HG03045 (cell line): ENCODE data around the gene MICAL1.
"Not testable (repeated sequence)": the region's sequence is repeated elsewhere in the genome, so short reads cannot be mapped to it uniquely, and the experiment has no call there.

Source experiments
- ATAC-seq: cut with Tn5 transposase; IDR thresholded peaks from one replicate; pipeline ENCODE4 v1.9.1; 2021; ENCODE audit warnings: mild to moderate bottlenecking, moderate library complexity; ENCODE audit not compliant: unreplicated experiment

MICAL1 gene

DNA sequence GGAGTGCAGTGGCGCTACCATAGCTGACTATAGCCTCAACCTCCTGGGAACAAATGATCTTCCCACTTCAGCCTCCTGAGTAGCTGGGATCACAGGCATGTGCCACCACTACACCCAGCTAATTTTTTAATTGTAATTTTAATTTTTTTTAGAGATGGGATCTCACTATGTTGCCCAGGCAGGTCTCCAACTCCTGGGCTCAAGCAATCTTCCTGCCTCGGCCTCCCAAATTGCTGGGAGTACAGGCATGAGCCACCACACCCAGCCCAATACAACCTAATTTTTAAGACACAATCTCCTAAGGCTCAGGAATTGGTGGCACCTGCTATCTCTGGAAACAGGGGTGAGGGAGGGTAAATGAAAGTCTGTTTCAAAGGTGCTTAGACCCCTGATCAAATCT lies 21.6 kb upstream of the MICAL1 start:
- no peak for ATAC-seq

DNA sequence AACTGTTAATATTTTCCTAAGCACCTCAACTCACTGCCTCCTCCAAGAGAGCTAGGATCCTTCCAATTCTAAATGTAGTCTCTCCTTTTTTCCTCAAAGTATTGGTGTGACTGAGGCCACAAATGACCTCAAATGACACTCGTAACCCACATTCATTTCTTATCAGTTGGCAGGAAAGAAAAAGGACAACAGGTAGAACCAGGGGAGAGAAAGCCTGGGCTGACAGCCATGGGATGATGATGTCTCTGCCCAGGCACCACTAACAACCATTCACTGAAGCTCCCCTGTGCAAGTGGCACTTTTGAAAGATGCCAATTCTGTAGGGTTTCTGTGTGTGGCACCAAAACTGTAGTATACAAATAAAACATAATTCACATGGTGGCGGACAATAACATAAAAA lies 20.1 kb upstream of the MICAL1 start:
- no peak for ATAC-seq

DNA sequence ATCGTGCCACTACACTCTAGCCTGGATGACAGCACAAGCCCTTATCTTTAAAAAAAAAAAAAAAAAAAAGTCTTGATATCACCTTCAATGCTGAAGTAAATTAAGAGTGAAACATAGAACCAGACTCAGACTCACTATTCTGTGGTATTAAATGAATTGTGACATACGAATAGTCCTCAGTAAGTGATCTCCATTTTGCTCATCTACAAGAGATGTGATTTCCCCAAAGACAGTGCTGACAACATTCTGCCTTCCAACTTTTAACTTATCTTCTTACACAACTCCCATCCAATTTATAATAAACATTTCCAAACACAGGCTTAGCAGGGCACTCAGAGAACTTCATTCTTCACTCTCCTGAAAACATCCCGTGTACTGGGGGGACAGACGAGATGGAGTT lies 19.4 kb upstream of the MICAL1 start:
- ATAC-seq: no peak

DNA sequence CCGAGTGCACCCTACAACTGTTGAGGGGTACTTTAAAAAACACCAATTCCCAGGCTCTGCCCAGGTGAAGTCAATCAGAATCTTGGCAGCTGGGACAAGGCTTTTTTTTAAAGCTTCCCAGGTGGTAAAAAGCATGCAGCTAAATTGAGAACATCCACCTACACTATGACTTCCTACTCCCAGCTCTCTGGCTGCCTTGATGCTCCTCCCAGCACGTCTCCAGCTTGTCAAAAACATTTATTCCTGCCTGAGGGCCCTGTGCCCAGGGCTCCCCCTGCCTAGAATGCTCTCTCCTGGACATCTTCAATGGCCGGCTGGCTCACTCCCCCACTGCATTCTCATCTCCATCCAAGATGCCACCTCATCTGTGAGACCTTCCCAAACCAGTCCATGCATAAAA lies 17.5 kb upstream of the MICAL1 start:
- ATAC-seq: no peak

DNA sequence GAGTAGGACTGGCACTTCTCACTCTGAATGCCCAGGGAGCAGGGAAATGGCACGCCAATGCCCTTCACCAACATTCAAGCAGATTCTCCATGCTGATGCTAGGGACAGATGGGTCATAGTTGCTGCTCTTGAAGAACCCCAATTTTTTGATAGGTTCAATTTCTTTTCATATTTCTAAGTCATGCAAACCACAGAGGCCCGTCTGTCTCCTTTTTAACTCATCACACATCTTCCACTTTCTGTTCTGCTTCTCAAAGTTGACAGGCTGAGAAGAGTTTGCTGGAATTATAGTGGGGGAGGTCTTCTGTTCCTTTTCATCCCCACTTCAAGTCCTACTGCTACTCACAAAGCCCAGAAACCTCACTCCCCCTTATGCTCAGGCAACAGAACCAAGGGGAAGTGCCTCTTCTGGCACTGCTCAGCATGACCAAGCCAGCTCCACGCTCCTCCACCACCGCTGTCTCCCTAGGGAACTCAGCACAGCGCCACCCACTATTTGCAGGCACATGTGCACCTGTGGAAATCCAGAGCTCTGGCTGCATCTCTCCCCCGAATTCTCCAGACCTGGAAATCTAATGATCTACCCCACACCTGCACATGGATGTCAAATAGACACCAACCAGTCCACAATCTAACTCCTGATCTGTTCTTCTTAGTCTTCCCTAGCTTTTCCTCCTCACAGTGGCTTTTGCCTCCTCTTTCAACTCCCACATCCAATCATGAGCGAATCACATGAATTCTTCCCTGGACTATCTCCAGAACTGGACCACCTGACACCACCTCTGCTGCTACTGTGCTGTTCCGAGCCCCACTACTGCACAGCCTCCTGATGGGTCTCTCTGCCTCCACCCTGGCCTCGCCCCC lies 16.8 kb upstream of the MICAL1 start:
- peak; percentile 70 for ATAC-seq

DNA sequence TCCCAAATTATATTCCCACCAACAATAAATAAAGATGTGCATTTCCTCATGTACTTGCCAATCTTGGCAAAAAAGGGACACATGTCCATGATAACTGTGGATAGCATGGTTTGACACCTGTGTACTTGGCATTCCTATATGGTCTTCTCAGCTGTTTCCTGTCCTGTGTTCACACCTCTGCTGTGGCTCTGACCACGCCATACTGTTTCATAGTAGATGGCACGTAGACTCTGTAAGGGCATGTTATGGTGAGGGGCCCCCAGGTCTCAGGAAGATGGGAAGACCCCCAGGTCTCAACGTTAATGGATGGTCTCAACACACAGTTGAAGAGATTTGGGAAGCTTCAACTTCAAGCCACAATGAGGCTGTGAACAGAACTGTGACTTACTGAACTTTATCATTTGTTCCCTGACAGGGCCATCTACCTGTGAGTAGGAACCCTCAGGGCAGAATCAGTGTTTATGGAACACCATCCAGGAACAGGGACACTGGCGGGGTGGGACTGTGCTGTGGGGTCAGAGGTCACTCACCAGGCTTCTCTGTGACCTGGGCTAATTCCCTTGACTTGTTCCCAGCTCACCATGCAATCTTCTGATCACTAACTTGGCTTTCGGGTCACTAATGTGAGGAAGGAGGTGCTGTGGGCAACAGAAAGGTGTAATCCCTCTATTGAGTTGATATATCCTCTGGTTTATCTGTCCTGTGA lies 15.7 kb upstream of the MICAL1 start:
- no peak for ATAC-seq

DNA sequence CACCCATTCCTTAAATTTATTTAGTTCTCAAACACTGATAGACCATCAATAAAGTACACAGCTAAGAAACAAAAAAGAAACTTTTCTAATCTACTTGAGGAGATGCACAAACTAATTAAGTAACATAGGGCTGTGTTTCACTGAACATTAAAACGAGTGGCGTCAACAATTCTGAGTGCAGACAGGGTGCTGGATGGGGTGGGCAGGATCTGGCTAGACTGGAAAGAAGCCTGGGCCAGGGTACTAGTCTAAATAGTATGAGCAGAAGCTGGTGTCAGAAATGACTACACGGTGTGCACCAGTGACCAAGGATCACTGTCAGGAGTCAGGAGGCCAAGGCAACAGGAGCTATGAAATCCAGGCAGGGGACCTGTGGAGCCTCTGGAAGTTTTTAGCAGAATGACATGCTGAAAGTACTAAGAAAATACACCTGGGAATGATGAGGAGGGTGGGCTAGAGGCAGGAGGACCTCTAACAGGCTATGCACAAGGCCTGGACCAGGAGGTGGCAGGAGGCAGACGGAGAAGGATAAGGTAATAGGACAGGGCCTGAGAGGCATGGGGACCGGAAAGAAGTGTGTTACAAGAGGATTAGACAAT lies 14.1 kb upstream of the MICAL1 start:
- no peak for ATAC-seq

DNA sequence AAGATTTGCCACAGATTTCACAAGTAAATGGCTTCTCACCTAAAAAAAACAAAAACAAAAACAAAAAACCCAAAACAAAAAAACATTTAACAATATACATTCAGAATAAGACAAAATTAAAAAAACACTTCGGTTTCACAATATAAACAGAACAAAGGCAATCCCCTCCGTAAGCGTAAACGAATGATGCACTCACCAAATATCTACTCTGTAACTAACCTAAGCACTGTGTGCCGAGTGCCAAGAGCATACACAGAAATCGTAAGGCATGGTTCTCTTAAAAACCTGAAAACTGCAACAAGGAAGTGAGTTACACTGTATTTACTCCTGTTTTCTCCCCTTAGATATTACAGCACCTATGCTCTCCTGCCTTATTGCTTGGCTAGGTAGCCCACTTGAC lies 12.1 kb upstream of the MICAL1 start:
- no peak for ATAC-seq

DNA sequence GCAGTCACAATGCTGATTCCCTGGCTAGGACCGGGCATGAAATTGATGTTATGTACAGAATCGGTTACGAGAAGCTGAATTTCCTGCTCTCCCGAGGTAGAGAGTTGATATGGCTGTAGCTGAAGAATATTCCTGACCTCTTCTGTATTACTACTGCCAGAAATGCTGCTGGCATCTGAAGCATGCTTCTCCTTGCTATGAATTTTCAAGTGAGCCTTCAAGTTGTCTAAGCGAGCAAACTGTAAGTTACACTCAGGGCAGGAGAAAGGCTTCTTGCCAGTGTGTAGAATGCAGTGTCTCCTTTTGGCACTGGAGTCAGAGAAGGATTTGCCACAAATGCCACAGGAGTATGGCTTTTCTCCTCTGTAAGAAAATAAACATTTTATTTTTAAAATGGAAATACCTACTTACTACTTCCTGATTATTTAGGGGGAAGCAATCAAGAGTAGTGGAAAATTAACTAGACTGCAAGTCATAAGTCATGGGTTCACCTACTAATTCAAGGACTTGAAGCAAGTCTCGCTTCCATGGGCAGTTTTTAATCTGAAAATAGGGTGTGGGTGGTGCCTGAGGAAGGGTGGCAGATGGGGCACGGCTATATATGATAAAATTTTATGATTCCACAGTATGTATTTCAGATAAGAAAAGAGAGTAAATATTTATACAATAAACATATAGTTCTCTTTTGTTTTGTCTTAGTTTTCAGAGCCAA lies 10.8 kb upstream of the MICAL1 start:
- no peak for ATAC-seq

DNA sequence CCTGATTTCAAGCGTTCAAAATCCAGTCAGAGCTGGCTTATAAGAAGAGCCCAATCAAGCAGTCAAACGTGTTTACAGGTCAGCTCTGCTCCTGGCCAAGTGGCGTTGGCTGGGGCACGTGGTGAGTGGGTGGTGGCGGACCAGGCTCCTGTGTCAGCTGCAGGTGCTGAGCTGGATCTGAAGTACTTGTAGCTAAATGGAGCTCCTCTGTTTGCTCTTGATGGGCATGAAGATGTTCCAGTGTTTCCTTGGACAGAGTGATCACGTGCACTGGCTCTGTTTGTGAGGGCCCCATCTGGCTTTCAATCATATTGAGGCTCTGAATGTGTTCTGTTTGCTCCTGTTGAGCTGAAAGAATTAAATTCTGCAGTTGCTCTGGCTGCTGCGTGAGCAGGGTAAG lies 10.2 kb upstream of the MICAL1 start:
- ATAC-seq: no peak

DNA sequence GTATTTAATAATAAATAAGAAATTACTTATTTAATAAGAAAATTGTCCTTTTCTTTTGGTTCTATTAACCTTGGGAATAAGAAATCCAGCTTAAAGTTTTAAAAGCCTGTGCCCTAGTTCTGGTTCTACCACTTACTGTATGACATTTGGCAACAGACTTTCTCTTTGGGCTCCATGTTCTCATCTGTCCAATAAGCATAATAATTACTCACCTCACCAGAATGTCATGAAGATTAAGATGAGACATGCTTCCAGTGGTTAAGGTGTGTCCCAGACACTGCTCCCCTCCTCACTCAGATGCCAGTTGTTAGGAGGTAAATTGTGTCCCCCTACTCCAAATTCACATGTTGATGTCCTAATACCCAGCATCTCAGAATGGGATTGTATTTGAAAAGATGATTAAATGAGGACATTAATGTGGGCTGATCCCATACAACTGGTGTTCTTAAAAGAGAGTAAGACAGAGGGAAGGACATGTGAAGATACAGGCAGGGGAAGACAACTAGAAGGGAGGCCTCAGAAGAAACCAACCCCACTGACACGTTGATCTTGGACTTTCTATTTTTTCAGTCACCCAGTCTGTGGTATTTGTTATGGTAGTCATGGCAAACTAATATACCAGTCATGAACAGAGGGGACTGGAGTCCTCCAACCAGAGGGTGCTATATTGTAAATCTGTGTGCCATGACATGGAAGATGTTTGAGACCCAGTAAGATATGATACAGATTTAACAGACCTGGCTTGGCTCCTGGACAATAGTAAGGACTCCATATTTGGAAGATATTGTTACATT lies 6.4 kb upstream of the MICAL1 start:
- no peak for ATAC-seq

DNA sequence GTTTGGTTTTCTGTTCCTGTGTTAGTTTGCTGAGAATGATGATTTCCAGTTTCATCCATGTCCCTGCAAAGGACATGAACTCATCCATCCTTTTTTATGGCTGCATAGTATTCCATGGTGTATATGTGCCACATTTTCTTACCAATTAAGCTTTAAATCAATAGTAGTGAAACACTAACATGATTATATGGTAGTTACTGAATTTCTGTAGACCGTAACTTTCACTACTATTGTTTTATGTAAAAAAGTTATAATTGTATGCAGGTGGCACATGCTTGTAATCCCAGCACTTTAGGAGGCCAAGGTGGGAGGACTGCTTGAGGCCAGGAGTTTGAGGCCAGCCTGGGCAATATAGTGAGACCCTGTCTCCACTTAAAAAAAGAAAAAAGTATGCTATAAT lies 5.6 kb upstream of the MICAL1 start:
- not testable (repeated sequence) for ATAC-seq

DNA sequence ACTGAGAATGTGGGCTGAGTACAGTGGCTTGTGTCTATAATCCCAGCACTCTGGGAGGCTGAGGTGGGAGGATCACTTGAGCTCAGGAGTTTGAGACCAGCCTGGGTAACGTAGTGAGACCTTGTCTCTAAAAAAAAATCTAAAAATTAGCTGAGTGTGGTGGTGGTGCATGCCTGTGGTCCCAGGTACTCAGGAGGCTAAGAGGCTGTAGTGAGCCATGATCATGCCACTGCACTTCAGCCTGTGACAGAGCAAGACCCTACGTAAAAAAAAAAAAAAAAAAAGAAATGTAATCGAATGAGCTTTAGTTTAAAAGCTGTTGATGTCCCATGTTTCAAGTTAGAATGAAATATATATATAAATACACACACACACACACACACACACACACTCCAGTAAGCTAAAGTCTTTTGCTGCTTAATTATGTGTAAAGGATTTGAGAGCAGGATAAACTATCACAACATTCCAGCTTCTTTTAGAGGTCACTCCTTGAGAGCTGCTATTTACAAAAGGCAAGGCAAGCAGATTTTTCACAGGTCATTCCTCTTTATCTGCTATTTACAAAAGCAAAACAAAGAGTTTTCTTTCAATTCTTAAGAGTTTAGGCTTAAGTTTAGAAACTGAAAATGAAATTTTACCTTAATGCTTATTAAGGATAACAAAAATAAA lies 4.7 kb upstream of the MICAL1 start:
- no peak for ATAC-seq

DNA sequence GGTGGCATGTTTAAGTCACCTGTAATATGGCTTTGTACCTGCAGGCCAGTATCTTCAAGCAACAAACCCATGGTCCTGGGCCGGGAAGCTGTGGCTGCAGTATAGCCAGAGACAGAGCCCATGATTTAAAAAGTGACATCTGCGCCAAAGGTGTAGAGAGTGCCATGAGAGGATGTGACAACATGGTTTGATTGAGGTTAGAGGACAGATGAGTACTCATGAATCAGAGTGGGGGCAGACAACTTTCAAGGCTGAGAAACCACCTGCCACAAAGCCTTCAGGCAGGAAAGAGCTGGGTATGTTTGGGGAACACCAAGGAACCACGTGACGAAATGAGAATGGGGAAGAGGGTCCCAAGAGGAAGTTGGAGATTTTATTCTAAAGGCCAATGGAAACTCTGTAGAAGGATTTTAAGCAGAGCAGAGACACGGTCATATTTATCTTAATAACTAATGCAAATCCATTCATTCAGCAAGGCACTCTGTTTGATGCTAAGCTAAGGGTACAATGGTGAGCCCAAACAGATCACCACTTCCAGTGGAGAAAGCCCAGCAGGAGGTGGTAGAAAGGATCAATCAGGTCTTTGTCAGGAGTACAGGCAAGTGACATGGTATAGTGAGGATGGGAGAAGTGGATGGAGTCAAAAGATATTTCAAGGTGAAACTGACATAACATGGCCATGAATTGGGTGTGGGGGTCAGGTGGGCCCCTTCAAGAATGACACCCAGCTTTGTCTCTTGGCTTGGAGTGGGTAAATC lies 3.4 kb upstream of the MICAL1 start:
- ATAC-seq: no peak

DNA sequence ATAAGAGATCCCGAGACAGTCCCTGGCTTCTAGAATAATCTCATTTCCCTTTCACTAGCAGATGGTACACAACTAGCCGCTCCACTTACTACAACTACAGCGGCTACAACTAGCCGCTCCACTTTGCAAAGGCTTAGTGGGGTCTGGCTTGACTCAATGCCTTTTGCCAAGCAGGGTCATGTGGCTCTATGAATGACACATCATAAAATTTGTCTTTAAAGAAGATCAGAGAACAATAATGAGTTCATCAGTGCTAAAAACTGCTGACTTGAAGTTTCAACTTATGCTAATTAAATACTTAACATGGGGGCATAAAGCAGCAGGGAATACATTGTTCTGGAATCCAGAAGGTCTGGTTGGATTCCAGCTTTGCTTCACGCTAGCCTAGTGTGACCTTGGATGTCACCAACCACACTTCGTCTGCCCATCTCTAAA lies 2.0 kb upstream of the MICAL1 start:
- ATAC-seq: no peak

DNA sequence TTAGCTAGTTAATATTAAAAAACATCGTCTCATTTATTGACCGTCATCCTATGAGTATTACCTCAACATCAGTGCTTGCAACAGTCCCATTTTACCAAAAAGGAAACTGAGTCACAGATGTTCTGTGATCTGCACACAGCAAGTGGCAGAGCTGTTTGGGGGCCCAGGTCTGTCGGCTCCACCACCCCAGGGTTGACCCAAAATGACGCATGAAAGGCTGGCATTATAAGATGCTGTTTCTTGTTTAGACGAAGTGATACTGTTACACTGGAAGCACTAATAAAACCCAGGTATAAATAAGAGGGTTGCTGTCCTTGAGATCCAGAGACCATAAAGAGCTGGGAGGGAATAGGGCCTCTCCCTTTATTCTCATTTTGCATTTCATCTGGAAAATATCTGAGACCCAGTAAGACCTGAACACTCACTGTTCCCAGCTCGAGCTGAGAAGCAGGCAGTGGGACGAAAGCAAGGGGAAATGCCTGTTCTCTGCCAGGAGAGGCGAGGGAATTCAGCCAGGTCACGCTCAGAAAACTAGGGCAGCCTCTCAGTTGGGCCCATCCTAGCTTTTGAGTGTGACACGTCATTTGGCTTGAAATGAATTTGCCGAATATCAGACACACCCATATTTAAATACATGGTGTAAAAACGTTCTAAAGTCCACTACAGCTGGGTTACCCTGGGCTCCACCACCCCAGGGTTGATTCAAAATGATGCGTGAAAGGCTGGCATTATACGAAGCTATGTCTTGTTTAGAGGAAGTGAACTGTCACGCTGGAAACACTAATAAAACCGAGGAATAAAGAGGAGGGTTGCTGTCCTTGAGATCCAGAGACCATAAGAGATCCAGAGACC lies 1.4 kb upstream of the MICAL1 start:
- ATAC-seq: no peak

DNA sequence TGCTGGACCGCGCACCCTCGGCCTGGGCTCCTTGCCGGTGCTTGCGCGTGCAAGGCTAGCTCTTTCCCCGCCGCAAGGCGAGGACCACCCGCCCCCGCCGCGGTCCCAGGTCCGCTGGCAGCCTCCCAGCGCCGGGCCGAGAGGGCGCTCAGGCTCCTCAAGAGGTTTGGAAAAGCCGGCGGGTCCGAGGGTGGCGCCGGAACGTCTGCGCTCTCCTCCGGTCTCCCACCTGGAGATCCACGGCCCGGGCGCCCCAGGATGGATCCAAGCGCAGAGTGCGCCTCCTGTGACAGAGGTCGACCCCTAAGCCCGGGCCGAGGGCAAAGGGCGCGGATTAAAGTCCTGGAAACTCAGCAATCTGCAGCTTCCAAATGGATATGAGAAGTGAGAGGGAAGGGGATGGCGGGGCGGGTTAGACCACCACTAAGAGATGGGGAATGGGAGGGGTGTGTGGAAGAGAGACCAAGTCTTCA lies 575 bp upstream of the MICAL1 start:
- peak; percentile 13 for ATAC-seq
